GM23248 (cell line): Measurements from ENCODE around the gene LRP1-AS.

Source experiments
- EZH2 ChIP-seq: fragments of 200-600 bp; sonication (generic); IDR thresholded peaks from 2 replicates; pipeline ENCODE4 v1.6.1; 2018; ENCODE audit warnings: antibody characterized with exemption, mild to moderate bottlenecking; ENCODE audit not compliant: insufficient read depth, poor library complexity, severe bottlenecking
- EZH2phosphoT487 ChIP-seq: fragments of 200-600 bp; sonication (generic); IDR thresholded peaks from 2 replicates; pipeline ENCODE4 v1.6.1; 2018; ENCODE audit warnings: antibody characterized with exemption, moderate library complexity, mild to moderate bottlenecking, low read depth; ENCODE audit not compliant: insufficient read depth

DNA sequence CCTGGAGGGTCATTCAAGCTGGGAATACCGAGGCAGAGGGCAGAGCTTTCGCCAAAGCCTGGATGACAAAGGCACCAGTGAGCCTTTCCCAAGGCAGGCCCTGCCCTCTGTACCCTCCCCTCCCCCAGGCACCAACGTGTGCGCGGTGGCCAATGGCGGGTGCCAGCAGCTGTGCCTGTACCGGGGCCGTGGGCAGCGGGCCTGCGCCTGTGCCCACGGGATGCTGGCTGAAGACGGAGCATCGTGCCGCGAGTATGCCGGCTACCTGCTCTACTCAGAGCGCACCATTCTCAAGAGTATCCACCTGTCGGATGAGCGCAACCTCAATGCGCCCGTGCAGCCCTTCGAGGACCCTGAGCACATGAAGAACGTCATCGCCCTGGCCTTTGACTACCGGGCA is 38.0 kb upstream of the LRP1-AS start:
- TF ChIP-seq EZH2phosphoT487 (no peak), EZH2 (no peak)
